ENCODE data around the gene VAV3. TPM values are rescaled to one million over a fixed set of nuclear protein-coding genes. Genes with fewer than 3 reads are reported as not detected.

VAV3 gene
- polyA plus RNA-seq, 1 experiment = not detected

DNA sequence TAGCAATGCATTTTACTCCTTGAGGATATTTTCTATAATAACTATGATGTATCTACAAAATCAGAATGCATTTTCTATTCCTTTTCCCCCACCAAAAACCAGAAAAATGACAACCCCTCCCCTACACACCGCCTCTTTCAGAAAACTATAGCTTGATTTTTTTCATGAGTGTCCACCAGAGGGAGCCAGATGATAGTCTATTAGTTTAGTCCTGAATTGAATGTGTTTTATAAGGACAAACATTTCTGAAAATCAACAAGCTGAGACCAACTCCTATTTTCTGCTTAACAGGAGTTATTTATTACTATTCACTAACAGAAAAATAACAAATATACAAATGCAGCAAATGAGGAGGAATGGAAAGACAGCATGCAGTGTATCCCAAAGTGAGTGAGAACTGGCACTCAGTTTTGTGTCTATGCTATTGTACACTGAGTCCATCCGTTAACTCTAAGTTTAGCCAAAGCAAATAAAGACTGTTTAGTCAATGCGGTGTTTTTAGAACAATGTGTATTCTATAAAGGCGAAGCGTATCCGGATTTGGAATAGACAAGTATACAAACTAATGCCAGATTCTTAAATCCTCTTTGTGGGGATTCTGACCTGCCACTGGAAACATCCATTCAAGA lies 182.6 kb downstream of the VAV3 start:
- ChIA-PET CTCF (interaction anchor here (0.9 to 12.2 kb wide), 11 partner anchors 8 to 366 kb away, joined by 3 to 251 read pairs (median 5); no protein-coding TSS in a partner anchor), POLR2A (interaction anchor here (1.1 kb wide), 1 partner anchor 343 kb away, joined by 3 read pairs; no protein-coding TSS in a partner anchor)
- H3K27me3 ChIP-seq (ENCODE audit: control insufficient read depth, insufficient read depth, low read length) = no peaks in the 10 kb centered on the region
- TF ChIP-seq, protein P1, sequence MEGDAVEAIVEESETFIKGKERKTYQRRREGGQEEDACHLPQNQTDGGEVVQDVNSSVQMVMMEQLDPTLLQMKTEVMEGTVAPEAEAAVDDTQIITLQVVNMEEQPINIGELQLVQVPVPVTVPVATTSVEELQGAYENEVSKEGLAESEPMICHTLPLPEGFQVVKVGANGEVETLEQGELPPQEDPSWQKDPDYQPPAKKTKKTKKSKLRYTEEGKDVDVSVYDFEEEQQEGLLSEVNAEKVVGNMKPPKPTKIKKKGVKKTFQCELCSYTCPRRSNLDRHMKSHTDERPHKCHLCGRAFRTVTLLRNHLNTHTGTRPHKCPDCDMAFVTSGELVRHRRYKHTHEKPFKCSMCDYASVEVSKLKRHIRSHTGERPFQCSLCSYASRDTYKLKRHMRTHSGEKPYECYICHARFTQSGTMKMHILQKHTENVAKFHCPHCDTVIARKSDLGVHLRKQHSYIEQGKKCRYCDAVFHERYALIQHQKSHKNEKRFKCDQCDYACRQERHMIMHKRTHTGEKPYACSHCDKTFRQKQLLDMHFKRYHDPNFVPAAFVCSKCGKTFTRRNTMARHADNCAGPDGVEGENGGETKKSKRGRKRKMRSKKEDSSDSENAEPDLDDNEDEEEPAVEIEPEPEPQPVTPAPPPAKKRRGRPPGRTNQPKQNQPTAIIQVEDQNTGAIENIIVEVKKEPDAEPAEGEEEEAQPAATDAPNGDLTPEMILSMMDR (IDR thresholded peaks at IDR 0.05; ENCODE audit: insufficient read depth, low read depth, low read length) = peak; percentile 61
- no peaks in the 10 kb centered on the region for H3K36me3 ChIP-seq (ENCODE audit: control insufficient read depth, insufficient read depth, low read length)
- peak; percentile 3 for DNase-seq (ENCODE audit: low read depth)
- no peak overlapping the region for H3K4me3 ChIP-seq (ENCODE audit: low read depth, low read length)

- ChIA-PET CTCF (interaction anchor here (1.1 to 12.2 kb wide), 5 partner anchors 7 to 346 kb away, joined by 3 to 251 read pairs (median 7); no protein-coding TSS in a partner anchor), POLR2A (no interaction called here)
- H3K4me3 ChIP-seq (ENCODE audit: low read depth, low read length) = no peak overlapping the region
- no peaks in the 10 kb centered on the region for H3K27me3 ChIP-seq (ENCODE audit: control insufficient read depth, insufficient read depth, low read length)
- DNase-seq (ENCODE audit: low read depth) = no peak
- no peaks in the 10 kb centered on the region for H3K36me3 ChIP-seq (ENCODE audit: control insufficient read depth, insufficient read depth, low read length)
- TF ChIP-seq, protein P1 (IDR thresholded peaks at IDR 0.05; ENCODE audit: insufficient read depth, low read depth, low read length) = no peak
These were observed 183.7 kb downstream of the VAV3 start for GRCh38 chr1:107781245-107781644.

- CTCF ChIA-PET = interaction anchor here (1.5 to 12.2 kb wide), 2 partner anchors 11 to 349 kb away, joined by 3 to 251 read pairs; no protein-coding TSS in a partner anchor
These were observed 187.3 kb downstream of the VAV3 start for GRCh38 chr1:107777664-107778047.

GRCh38 chr1:107776900-107777663 lies 187.9 kb downstream of the VAV3 start:
- DNase-seq (ENCODE audit: low read depth) = no peak
- TF ChIP-seq, protein P1 (IDR thresholded peaks at IDR 0.05; ENCODE audit: insufficient read depth, low read depth, low read length) = no peak
- Histone ChIP-seq H3K27me3 (ENCODE audit: control insufficient read depth, insufficient read depth, low read length) (no peaks in the 10 kb centered on the region), H3K4me3 (ENCODE audit: low read depth, low read length) (no peak overlapping the region), H3K36me3 (ENCODE audit: control insufficient read depth, insufficient read depth, low read length) (no peaks in the 10 kb centered on the region)
- POLR2A ChIA-PET = no interaction called here
- CTCF ChIA-PET = interaction anchor here (1.5 to 12.2 kb wide), 3 partner anchors 11 to 350 kb away, joined by 3 to 251 read pairs (median 3); no protein-coding TSS in a partner anchor

More at GRCh38 chr1:107777664-107778047, 187.3 kb downstream of the VAV3 start:
- TF ChIP-seq, protein P1 (IDR thresholded peaks at IDR 0.05; ENCODE audit: insufficient read depth, low read depth, low read length) = no peak
- no peak for DNase-seq (ENCODE audit: low read depth)
- H3K27me3 ChIP-seq (ENCODE audit: control insufficient read depth, insufficient read depth, low read length) = no peaks in the 10 kb centered on the region
- no peaks in the 10 kb centered on the region for H3K36me3 ChIP-seq (ENCODE audit: control insufficient read depth, insufficient read depth, low read length)
- no peak overlapping the region for H3K4me3 ChIP-seq (ENCODE audit: low read depth, low read length)
- POLR2A ChIA-PET = no interaction called here

DNA sequence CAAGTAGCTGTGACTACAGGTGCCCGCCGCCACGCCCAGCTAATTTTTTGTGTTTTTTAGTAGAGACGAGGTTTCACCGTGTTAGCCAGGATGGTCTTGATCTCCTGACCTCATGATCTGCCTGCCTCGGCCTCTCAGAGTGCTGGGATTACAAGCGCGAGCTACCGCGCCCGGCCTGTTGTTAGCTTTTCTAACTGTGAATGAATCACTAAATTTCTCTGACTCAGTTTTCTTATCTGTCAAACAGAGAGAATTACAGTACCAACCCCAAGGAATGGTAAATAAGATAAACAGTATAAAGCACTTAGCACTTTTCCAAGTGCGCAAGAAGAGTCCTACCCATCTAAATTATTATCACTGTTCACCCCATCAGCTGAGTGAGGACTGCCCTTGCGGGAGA lies 193.6 kb downstream of the VAV3 start:
- ChIA-PET POLR2A (no interaction called here), CTCF (interaction anchor here (0.9 to 1.1 kb wide), 2 partner anchors 11 to 354 kb away, joined by 3 read pairs; no protein-coding TSS in a partner anchor)
- no peak for DNase-seq (ENCODE audit: low read depth)
- no peak overlapping the region for H3K4me3 ChIP-seq (ENCODE audit: low read depth, low read length)
- H3K36me3 ChIP-seq (ENCODE audit: control insufficient read depth, insufficient read depth, low read length) = no peaks in the 10 kb centered on the region
- no peaks in the 10 kb centered on the region for H3K27me3 ChIP-seq (ENCODE audit: control insufficient read depth, insufficient read depth, low read length)
- TF ChIP-seq, protein P1 (IDR thresholded peaks at IDR 0.05; ENCODE audit: insufficient read depth, low read depth, low read length) = no peak

All from BJ (cell line).